NCI-H1436 (cell line): ENCODE results near the gene MAST2.

Experiments
- DNase-seq: peaks from one replicate; lab custom pipeline; 2025; lab: John Stamatoyannopoulos, UW

The MAST2 gene

GRCh38 chr1:46067652-46068051, 264.2 kb downstream of the MAST2 start:
- DNase-seq, result no peak

- DNase-seq, result no peak
Measured at GRCh38 chr1:46068525-46068924, 265.1 kb downstream of the MAST2 start.

GRCh38 chr1:46070164-46070814, 266.9 kb downstream of the MAST2 start:
- DNase-seq, result no peak

GRCh38 chr1:46072975-46073374, 269.6 kb downstream of the MAST2 start:
- no peak for DNase-seq

- DNase-seq, result no peak
Measured at GRCh38 chr1:46076343-46076742, 272.9 kb downstream of the MAST2 start.

GRCh38 chr1:46077644-46078043, 274.2 kb downstream of the MAST2 start:
- no peak for DNase-seq

- DNase-seq, result no peak
Measured at GRCh38 chr1:46080257-46080656, 276.8 kb downstream of the MAST2 start.

- DNase-seq, result no peak
Measured at GRCh38 chr1:46081206-46081605, 277.8 kb downstream of the MAST2 start.

- no peak for DNase-seq
Measured at GRCh38 chr1:46081619-46082018, 278.2 kb downstream of the MAST2 start.

GRCh38 chr1:46083579-46083978, 280.2 kb downstream of the MAST2 start:
- DNase-seq, result no peak

- no peak for DNase-seq
Measured at GRCh38 chr1:46084553-46085451, 281.4 kb downstream of the MAST2 start.
